Tongue (tissue), 2 donors: ENCODE results near the gene MACROD1. TPM values are rescaled to one million over a fixed set of nuclear protein-coding genes. Genes with fewer than 3 reads are reported as not detected.

Source experiments
- DNase-seq: peaks from one replicate; pipeline ENCODE4 v3.0.0-alpha.2; 2015
- total RNA-seq: library from RNA; depleted of rRNA; stranded (reverse); fragments of >200 nt; gene quantifications from one replicate; pipeline ENCODE4 v1.2.3, GENCODE V29; 2014

The MACROD1 gene
- total RNA-seq, 1 donor from 2014 or later: 58.8 TPM

- DNase-seq: no peak
These were observed 130.8 kb downstream of the MACROD1 start for GRCh38 chr11:64035081-64035524.

DNA sequence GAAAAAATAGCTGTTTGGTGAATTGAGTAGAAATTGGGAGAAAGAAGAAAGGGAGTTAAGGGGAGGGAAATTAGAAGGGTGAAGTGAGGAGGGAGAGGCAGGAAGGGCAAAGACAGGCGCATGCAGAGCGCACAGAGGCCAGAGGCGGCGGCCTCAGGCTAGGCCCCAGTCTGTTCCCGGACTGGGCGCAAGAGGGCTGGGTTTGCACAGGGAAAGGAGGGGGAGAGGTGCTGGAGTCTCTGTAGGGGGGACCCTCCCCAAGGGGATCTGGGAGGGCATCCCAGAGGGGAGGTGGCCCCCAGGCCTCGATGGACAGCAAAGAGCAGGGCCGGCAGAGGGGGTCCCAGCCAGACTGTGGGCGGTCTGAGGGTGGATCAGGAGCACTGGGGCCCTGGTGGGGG lies 131.5 kb downstream of the MACROD1 start:
- DNase-seq: no peak

DNA sequence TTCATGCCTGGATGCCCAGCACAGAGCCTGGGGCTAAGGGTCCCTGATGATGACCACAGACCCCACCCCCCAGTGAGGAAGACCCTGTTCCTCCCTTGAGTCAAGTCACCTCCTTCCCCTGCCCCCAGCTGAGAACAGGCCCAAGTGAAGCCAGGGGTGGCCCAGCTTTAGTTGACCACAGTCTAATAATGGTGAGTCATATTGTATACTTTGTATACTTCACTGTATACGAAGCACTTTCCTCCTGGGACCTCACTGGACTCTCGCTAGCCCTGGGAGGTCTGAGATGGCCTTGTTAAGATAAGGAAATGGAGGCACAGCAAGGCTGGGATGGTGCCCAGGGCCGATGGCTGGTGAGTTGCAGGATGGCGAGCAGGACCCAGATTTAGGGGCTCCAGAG lies 133.9 kb downstream of the MACROD1 start:
- no peak for DNase-seq

- no peak for DNase-seq
These were observed 134.9 kb downstream of the MACROD1 start for GRCh38 chr11:64031001-64031400.

DNA sequence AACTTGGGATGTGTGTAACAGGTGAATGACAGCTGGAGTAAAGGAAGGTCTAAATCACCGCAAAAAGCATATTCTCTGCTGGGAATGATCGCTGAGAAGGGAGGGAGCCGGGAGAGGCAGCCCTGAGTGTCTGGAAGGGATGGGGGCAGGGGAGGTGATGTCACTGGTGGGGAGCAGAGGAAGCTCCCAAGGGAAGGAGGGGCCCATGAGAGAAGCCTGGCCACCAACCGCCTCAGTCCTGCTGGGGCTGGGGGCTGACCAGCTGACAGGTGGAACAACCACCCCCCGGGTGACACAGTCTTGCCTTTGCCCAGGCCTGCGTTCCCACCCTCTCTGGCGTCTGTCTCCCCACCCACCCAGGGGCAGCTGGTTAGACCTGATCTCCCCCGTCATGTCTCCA lies 136.1 kb downstream of the MACROD1 start:
- DNase-seq: no peak

- peak; percentile 68 for DNase-seq
These were observed 137.4 kb downstream of the MACROD1 start for GRCh38 chr11:64028398-64029115.

DNA sequence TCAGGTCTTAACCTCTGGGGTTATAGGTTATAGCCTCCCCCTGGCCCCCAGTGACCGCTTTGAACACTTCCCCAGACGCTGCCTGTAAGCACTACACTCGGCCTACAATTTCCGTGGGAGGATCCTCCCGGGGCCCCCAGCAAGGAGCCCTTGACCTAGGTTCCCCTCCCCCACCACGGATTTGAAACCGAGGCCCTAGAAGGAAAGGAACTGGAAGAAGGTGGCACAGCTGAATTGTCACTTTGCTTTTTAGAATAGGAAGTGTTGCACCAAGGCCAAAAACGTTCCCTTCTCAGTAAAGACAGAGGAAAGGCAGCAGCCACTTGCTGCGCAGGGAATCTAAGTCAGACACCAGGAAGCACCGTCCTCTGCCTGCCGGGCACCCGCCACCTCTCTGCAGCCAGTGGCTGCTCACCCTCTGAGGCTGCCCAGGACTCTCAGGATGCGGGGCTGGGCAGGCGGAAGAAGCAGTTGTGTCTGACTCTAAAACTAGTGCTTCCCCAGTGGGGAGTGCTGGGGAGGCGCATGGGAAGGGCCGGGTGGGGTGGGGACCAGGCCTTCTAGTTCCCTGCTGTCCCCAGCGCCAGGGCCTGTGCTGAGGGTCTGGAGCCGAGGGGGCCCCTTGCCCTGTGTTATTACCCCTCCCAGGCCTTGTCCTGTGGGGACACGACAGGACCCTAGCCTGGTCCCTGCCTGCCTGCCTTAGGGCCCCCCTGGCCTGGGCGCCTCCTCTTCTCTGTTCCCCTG lies 138.1 kb downstream of the MACROD1 start:
- DNase-seq: no peak

- DNase-seq: no peak
These were observed 139.2 kb downstream of the MACROD1 start for GRCh38 chr11:64026575-64027205.

- no peak for DNase-seq
These were observed 140.7 kb downstream of the MACROD1 start for GRCh38 chr11:64025205-64025604.

GRCh38 chr11:64023712-64024710 lies 141.9 kb downstream of the MACROD1 start:
- no peak for DNase-seq

GRCh38 chr11:64022125-64022784 lies 143.7 kb downstream of the MACROD1 start:
- DNase-seq: no peak

DNA sequence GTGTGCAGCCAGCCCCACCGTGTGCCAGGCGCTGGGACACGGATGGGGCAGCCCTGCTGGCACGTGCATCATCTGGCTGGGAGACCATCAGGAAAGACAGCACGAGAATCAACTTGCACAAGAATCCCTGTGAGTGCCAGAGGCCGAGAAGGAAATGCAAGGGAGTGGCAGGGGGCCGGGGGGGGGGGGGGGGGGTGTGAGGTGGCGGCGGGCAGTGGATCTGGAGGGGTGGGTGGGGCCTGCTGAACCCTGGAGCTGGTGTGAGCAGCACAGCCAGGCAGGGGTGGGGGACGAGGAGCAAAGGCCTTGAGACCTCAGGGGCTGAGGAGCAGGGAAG lies 144.2 kb downstream of the MACROD1 start:
- DNase-seq: peak; percentile 70

DNA sequence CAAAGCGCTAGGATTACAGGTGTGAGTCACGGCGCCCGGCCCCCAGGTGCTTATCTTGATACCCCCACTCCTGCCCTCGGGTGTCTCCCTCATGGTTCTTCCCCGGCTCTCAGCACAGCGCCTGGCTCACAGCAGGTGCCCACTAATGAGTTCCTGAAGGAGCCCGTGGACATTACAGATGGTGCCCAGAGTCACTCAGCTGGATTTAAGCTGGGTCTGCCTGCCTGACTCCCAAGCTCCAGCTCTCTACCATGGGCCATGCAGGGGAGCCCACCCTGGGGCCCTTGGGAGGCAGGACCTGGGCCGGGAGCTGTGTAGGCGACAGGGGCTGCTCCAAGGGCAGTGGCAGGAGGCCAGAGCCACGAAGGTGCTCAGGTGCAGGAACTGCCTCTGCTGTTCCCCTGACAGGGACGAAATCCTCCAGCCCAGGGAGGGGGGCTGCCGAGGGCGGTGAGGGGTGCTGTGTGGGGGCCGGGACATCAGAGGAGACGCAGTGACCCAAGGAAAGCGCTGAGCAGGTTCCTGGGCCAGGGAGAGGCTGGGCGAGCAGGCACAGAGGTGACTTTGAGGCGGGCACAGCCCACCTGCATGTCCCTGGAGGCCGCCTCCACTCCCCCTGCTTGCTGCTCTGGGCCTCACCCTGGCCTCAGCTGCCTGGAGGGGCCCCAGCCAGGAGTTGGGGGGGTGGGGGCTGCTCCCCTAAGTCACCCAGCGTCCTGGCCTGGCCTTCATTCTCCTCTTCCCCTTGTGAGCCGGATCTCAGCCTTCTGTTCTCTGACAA lies 144.7 kb downstream of the MACROD1 start:
- no peak for DNase-seq

- no peak for DNase-seq
These were observed 146.5 kb downstream of the MACROD1 start for GRCh38 chr11:64019106-64020037.

- DNase-seq: no peak
These were observed 147.6 kb downstream of the MACROD1 start for GRCh38 chr11:64018310-64018709.

DNA sequence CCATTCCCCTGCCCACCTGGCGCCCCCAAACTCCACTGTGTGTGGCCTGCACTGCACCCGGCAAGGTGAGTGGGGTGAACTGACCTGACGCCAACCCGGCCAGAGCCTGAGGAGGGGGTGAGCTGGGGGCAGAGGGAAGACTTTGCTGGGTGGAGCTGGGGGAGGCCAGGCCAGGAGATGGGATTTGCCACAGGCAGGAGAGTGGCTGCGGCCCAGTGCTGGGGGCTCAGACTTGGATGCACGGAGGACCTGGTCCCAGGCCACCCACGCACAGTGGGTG lies 148.0 kb downstream of the MACROD1 start:
- DNase-seq: no peak

DNA sequence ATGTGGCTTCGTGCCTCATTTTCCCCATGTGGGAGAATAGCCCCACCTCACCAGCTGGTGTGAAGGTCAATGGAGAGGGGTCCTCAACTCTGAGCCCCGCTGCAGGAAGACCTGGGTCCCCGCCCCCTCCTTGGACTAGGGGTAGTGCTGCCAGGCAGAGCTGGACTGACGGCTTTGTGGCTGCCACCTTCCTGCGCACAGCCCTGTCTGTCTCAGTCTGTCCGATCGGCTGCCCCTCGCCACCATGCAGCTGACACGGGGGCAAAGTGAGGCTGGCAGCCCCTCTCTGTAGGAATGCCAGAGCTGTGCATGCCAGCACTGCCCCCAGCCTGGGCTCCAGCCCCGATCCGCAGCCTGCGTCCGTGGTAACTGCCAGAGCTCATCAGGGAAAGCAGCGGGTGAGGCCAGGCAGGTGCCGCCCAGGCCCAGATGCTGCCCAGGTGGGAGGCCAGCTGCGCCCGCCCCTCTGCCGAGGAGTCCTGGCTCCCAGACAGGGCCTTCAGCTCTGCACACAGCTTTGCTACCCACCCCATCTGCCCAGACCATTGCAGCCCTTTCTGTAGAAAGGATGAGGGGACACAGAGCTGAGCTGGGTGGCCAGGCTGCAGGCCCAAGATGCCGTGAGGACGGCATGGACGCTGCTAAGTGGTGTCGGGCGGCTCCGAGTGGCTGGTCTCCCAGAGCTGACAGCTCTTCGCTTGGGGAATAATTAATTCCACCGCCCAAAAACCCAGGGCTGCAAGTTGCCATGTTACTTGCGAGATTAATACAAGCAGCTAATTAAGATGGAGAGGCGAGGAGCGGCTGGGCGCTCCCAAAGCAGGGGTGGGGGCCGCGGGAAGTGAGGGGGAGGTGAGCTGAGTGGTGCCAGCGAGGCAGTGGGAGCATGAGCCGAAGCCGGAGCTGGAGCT lies 149.7 kb downstream of the MACROD1 start:
- DNase-seq: no peak

- DNase-seq: no peak
These were observed 150.4 kb downstream of the MACROD1 start for GRCh38 chr11:64015510-64015909.

GRCh38 chr11:64014356-64014755 lies 151.6 kb downstream of the MACROD1 start:
- no peak for DNase-seq
